ENCODE results near the gene BICD1. TPM values are rescaled to one million over a fixed set of nuclear protein-coding genes. Genes with fewer than 3 reads are reported as not detected.

BICD1 gene
- total RNA-seq, 4 donors from 2014 or later: 0.70 to 7.8 (median 2.8) TPM

DNA sequence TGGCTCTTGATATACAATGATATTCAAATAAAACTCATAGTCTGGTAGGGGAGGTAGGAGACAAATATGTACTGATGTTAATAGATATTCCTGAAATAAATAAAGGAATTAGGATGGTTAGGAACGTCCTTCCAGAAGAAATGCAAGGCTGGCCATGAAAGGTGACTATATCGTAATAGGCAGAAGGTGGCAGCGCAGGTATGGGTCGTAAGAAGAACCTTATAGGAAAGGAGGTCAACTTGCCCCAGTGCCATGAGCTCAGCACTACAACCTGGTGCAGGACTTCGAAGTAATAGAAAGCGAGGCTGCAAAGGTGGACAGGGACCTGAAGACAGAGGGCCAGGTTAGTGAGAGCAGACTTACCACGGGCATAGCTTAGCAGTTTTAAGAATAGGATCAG lies 237.4 kb downstream of the BICD1 start:
- Histone ChIP-seq H3K27me3 (no peaks in the 10 kb centered on the region), H3K4me1 (no peaks in the 10 kb centered on the region), H3K4me3 (no peak overlapping the region), H3K27ac (no peak overlapping the region), H3K36me3 (peaks cover 0 to 7% (median 0%) of the 10 kb centered on the region in 3 donors), H3K9me3 (no peaks in the 10 kb centered on the region)
- intact Hi-C loops (cut with DNase I): no loop called here
- TF ChIP-seq, protein P1, sequence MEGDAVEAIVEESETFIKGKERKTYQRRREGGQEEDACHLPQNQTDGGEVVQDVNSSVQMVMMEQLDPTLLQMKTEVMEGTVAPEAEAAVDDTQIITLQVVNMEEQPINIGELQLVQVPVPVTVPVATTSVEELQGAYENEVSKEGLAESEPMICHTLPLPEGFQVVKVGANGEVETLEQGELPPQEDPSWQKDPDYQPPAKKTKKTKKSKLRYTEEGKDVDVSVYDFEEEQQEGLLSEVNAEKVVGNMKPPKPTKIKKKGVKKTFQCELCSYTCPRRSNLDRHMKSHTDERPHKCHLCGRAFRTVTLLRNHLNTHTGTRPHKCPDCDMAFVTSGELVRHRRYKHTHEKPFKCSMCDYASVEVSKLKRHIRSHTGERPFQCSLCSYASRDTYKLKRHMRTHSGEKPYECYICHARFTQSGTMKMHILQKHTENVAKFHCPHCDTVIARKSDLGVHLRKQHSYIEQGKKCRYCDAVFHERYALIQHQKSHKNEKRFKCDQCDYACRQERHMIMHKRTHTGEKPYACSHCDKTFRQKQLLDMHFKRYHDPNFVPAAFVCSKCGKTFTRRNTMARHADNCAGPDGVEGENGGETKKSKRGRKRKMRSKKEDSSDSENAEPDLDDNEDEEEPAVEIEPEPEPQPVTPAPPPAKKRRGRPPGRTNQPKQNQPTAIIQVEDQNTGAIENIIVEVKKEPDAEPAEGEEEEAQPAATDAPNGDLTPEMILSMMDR (IDR thresholded peaks at IDR 0.05): no peak
- TF ChIP-seq POLR2A (IDR thresholded peaks at IDR 0.05): no peak
- DNase-seq: no peak
- 80 to 89% methylated on average over 7 of the region's 7 CpGs for WGBS, 2 donors

GRCh38 chr12:32353540-32353939 lies 246.9 kb downstream of the BICD1 start:
- Histone ChIP-seq H3K27ac (no peak overlapping the region), H3K4me3 (no peak overlapping the region), H3K36me3 (no peaks in the 10 kb centered on the region), H3K27me3 (no peaks in the 10 kb centered on the region), H3K4me1 (no peaks in the 10 kb centered on the region), H3K9me3 (no peaks in the 10 kb centered on the region)
- DNase-seq: no peak
- 75 to 81% methylated on average over 1 of the region's 1 CpG for WGBS, 2 donors
- intact Hi-C loops (cut with DNase I): no loop called here
- TF ChIP-seq POLR2A (IDR thresholded peaks at IDR 0.05): no peak
- TF ChIP-seq, protein P1 (IDR thresholded peaks at IDR 0.05): no peak

DNA sequence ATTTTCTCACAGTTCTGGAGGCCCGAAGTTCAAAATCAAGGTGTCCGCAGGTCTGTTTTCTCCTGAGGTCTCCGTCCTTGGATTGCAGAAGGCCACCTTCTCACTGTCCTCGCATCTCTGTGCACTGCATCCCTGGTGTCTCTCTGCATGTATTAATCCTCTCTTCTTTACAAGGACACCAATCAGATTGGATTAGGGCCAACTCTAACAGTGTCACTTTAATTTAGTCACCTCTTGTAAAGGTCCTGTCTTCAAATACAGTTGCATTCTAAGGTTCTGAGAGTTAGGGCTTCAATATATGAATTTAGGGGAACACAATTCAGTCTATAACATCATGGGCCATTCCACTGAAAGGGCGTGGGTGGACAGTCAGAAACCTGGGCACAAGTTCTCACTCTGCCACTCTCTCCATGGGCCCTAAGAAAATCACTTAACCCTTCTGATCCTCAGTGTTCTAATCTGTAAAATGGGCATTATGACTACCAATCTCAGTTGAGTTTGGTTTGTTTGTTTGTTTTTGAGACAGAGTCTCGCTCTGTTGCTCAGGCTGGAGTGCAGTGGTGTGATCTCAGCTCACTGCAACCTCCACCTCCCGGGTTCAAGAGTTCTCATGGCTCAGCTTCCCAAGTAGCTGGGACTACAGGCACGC lies 251.1 kb downstream of the BICD1 start:
- intact Hi-C loops (cut with DNase I): no loop called here

GRCh38 chr12:32360956-32361355 lies 254.3 kb downstream of the BICD1 start:
- H3K4me3 ChIP-seq: no peak overlapping the region

More for the DNA sequence above, 251.1 kb downstream of the BICD1 start:
- Histone ChIP-seq H3K27ac (no peak overlapping the region), H3K36me3 (no peaks in the 10 kb centered on the region), H3K27me3 (no peaks in the 10 kb centered on the region), H3K4me1 (no peaks in the 10 kb centered on the region), H3K9me3 (no peaks in the 10 kb centered on the region), H3K4me3 (no peak overlapping the region)
- WGBS, 2 donors: 95 to 97% methylated on average over 7 to 8 of the region's 8 CpGs
- DNase-seq: no peak
- TF ChIP-seq, protein P1 (IDR thresholded peaks at IDR 0.05): no peak
- no peak for TF ChIP-seq POLR2A (IDR thresholded peaks at IDR 0.05)

DNA sequence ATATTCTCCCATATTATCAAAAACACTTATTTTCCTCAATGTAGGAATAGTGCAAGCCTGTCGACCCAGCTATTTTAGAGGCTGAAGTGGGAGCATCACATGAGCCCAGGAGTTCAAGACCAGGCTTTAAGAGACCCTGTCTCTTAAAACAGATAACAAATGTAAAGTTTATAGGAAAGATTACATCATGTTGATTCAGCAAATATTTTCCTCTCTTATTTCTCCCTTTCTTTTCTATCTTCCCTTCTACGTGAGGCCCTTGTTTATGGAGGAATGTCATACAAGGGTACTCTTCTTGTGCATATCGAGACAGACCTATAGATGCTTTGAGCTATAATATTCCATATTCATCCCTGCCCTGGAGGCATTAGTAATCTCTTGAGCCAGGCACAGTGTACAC lies 256.2 kb downstream of the BICD1 start:
- WGBS, 2 donors: 60 to 69% methylated on average over 3 of the region's 3 CpGs
- Histone ChIP-seq H3K27ac (no peak overlapping the region), H3K9me3 (no peaks in the 10 kb centered on the region), H3K36me3 (no peaks in the 10 kb centered on the region), H3K27me3 (no peaks in the 10 kb centered on the region), H3K4me3 (no peak overlapping the region), H3K4me1 (no peaks in the 10 kb centered on the region)
- no peak for DNase-seq
- TF ChIP-seq, protein P1 (IDR thresholded peaks at IDR 0.05): no peak
- no peak for TF ChIP-seq POLR2A (IDR thresholded peaks at IDR 0.05)
- intact Hi-C loops (cut with DNase I): loop anchor here (10.0 kb wide), 1 partner anchor 312 kb away; the partner anchor contains the start of gene DNM1L

More at GRCh38 chr12:32360956-32361355, 254.3 kb downstream of the BICD1 start:
- no peaks in the 10 kb centered on the region for H3K27me3 ChIP-seq
- 88 to 93% methylated on average over 6 of the region's 6 CpGs for WGBS, 2 donors
- no peaks in the 10 kb centered on the region for H3K9me3 ChIP-seq
- intact Hi-C loops (cut with DNase I): loop anchor here (10.0 kb wide), 1 partner anchor 314 kb away; the partner anchor contains the start of gene DNM1L
- DNase-seq: no peak
- no peak overlapping the region for H3K27ac ChIP-seq
- H3K36me3 ChIP-seq: no peaks in the 10 kb centered on the region
- no peaks in the 10 kb centered on the region for H3K4me1 ChIP-seq
- no peak for TF ChIP-seq POLR2A (IDR thresholded peaks at IDR 0.05)
- TF ChIP-seq, protein P1 (IDR thresholded peaks at IDR 0.05): no peak

Measured in esophagus squamous epithelium (tissue), 5 donors.